GM12878 (cell line): ENCODE data around the gene CCN5.

Experiments used
- CTCF ChIP-seq, 3 experiments: IDR thresholded peaks in 2 of 3; conservative IDR thresholded peaks in 1 of 3; 2 replicates each; pipeline ENCODE4 v1.5.1; 2011; ENCODE audit warnings: low read depth in 3 of 3, low read length in 3 of 3, mild to moderate bottlenecking in 3 of 3, control low read depth in 2 of 3, moderate library complexity in 2 of 3, inconsistent platforms in 1 of 3, mixed read lengths in 1 of 3; ENCODE audit not compliant: control insufficient read depth in 2 of 3, insufficient read depth in 1 of 3; ENCODE audit errors: extremely low read depth in 1 of 3
- EZH2 ChIP-seq: IDR thresholded peaks from 2 replicates; pipeline ENCODE4 v1.6.1; 2012; ENCODE audit warnings: low read depth, mild to moderate bottlenecking, control low read depth, inconsistent platforms, low read length, borderline replicate concordance; ENCODE audit not compliant: control insufficient read depth
- MAX ChIP-seq: IDR thresholded peaks from 2 replicates; pipeline ENCODE4 v1.6.1; 2012; ENCODE audit warnings: low read depth, low read length, improper control_type of control experiment
- NRF1 ChIP-seq: conservative IDR thresholded peaks from 2 replicates; pipeline ENCODE4 v1.6.1; 2011; ENCODE audit warnings: mild to moderate bottlenecking, low read depth, low read length, improper control_type of control experiment
- POLR2A ChIP-seq: IDR thresholded peaks from 2 replicates; pipeline ENCODE4 v1.6.1; 2011; ENCODE audit warnings: low read depth, mild to moderate bottlenecking, low read length
- SMC3 ChIP-seq: IDR thresholded peaks from 2 replicates; pipeline ENCODE4 v1.6.1; 2011; ENCODE audit warnings: low read length, improper control_type of control experiment, borderline replicate concordance
- SREBF2 ChIP-seq: IDR thresholded peaks from 2 replicates; pipeline ENCODE4 v1.6.1; 2012; ENCODE audit warnings: mild to moderate bottlenecking, low read length
- YBX1 ChIP-seq: fragments of 450-650 bp; IDR thresholded peaks from 2 replicates; pipeline ENCODE4 v1.6.1; 2016; ENCODE audit warnings: antibody characterized with exemption

GRCh38 chr20:44711237-44711636 lies 3.9 kb upstream of the CCN5 start:
- TF ChIP-seq SMC3, result no peak
- no peak for TF ChIP-seq CTCF (IDR thresholded peaks at IDR 0.05 in 2 of 3, conservative IDR thresholded peaks at IDR 0.05 in 1 of 3; ENCODE audit: control insufficient read depth in 2 of 3, extremely low read depth in 1 of 3, insufficient read depth in 1 of 3, low read depth in 3 of 3, low read length in 3 of 3)
- no peak for TF ChIP-seq POLR2A
- no peak for TF ChIP-seq EZH2
- no peak for TF ChIP-seq NRF1
- TF ChIP-seq YBX1, result no peak
- TF ChIP-seq MAX, result no peak
- TF ChIP-seq SREBF2, result no peak
